ENCODE data around the gene NOL11. TPM values are rescaled to one million over a fixed set of nuclear protein-coding genes. Genes with fewer than 3 reads are reported as not detected.

The NOL11 gene
- total and polyA plus RNA-seq, 12 donors, result 18.3 to 67.8 (median 33.1) TPM

GRCh38 chr17:67765623-67766022 lies 47.9 kb downstream of the NOL11 start:
- WGBS, 4 donors, result 74 to 80% (median 75%) methylated on average over 2 of the region's 2 CpGs
- no peak overlapping the region for H3K27ac ChIP-seq
- no peaks in the 10 kb centered on the region for H3K4me1 ChIP-seq (replicated peaks in 1 of 2)
- no peaks in the 10 kb centered on the region for H3K27me3 ChIP-seq
- no peak overlapping the region for H3K4me3 ChIP-seq
- DNase-seq, result no peak
- H3K9me3 ChIP-seq (replicated peaks in 1 of 3), result no peaks in the 10 kb centered on the region
- intact Hi-C loops (cut with DNase I), result no loop called here
- TF ChIP-seq, protein P1, sequence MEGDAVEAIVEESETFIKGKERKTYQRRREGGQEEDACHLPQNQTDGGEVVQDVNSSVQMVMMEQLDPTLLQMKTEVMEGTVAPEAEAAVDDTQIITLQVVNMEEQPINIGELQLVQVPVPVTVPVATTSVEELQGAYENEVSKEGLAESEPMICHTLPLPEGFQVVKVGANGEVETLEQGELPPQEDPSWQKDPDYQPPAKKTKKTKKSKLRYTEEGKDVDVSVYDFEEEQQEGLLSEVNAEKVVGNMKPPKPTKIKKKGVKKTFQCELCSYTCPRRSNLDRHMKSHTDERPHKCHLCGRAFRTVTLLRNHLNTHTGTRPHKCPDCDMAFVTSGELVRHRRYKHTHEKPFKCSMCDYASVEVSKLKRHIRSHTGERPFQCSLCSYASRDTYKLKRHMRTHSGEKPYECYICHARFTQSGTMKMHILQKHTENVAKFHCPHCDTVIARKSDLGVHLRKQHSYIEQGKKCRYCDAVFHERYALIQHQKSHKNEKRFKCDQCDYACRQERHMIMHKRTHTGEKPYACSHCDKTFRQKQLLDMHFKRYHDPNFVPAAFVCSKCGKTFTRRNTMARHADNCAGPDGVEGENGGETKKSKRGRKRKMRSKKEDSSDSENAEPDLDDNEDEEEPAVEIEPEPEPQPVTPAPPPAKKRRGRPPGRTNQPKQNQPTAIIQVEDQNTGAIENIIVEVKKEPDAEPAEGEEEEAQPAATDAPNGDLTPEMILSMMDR (IDR thresholded peaks at IDR 0.05), result no peak
- no peak for TF ChIP-seq POLR2A (IDR thresholded peaks at IDR 0.05)
- no peaks in the 10 kb centered on the region for H3K36me3 ChIP-seq (replicated peaks in 1 of 2)

DNA sequence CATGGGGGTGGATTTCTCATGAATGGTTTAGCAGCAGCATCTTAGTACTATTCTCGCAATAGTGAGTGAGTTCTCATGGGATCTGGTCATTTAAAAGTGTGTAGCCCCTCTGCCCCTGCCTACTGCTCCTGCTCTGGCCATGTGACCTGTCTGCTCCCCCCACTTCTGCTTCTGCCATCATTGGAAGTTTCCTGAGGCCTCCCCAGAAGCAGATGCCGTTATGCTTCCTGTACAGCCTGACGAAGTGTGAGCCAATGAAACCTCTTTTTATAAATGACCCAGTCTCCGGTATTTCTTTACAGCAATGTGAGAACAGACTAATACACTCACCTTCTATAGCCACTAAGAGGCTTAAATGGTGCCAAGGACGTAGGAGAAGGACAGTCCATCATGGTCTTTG lies 51.5 kb downstream of the NOL11 start:
- no peak for TF ChIP-seq POLR2A (IDR thresholded peaks at IDR 0.05)
- TF ChIP-seq, protein P1 (IDR thresholded peaks at IDR 0.05), result no peak
- H3K27me3 ChIP-seq, result no peaks in the 10 kb centered on the region
- intact Hi-C loops (cut with DNase I), result no loop called here
- no peak overlapping the region for H3K27ac ChIP-seq
- no peaks in the 10 kb centered on the region for H3K4me1 ChIP-seq (replicated peaks in 1 of 2)
- no peaks in the 10 kb centered on the region for H3K9me3 ChIP-seq (replicated peaks in 1 of 3)
- H3K4me3 ChIP-seq, result no peak overlapping the region
- no peak for DNase-seq
- no peaks in the 10 kb centered on the region for H3K36me3 ChIP-seq (replicated peaks in 1 of 2)
- WGBS, 4 donors, result 62 to 75% (median 67%) methylated on average over 5 of the region's 5 CpGs

DNA sequence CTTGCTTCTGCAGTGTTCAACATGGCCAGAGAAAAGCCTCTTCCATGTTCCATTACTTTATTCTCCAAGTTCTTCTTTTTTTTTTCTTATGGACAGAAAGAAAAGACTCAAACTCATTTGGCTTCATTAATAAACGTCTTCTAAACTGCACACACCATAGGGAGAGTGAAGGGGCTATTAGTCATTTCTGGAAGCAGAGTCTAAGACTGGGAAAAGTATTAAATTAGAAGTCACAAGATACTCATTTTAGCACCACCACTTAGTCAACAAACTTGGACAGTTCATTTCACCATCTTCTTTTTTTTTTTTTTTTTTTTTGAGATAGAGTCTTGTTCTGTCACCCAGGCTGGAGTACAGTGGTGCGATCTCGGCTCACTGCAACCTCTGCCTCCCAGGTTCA lies 52.8 kb downstream of the NOL11 start:
- H3K27me3 ChIP-seq, result no peaks in the 10 kb centered on the region
- TF ChIP-seq, protein P1 (IDR thresholded peaks at IDR 0.05), result no peak
- TF ChIP-seq POLR2A (IDR thresholded peaks at IDR 0.05), result no peak
- 76 to 87% (median 86%) methylated on average over 3 of the region's 3 CpGs for WGBS, 4 donors

DNA sequence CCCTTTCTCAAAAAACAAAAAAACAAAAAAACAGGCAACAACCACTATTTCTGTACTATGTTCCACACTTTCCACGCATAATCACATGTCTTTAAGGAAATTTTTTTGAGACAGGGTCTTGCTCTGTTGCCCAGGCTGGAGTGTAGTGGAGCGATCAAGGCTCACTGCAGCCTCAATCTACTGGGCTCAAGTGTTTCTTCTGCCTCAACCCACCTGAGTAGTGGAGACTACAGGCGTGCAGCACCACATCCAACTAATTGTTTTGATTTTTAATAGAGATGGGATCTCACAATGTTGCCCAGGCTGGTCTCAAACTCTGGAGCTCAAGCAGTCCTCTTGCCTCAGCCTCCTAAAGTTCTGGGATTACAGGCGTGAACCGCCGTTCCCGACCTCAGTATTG lies 54.9 kb downstream of the NOL11 start:
- Histone ChIP-seq H3K9me3 (replicated peaks in 1 of 3) (no peaks in the 10 kb centered on the region), H3K4me1 (replicated peaks in 1 of 2) (no peaks in the 10 kb centered on the region), H3K27ac (no peak overlapping the region), H3K36me3 (replicated peaks in 1 of 2) (no peaks in the 10 kb centered on the region), H3K4me3 (no peak overlapping the region), H3K27me3 (no peaks in the 10 kb centered on the region)
- no peak for TF ChIP-seq POLR2A (IDR thresholded peaks at IDR 0.05)
- TF ChIP-seq, protein P1 (IDR thresholded peaks at IDR 0.05), result no peak
- DNase-seq, result no peak
- WGBS, 4 donors, result 84 to 93% (median 87%) methylated on average over 7 of the region's 7 CpGs
- intact Hi-C loops (cut with DNase I), result no loop called here

More for the DNA sequence above, 52.8 kb downstream of the NOL11 start:
- Histone ChIP-seq H3K36me3 (replicated peaks in 1 of 2) (no peaks in the 10 kb centered on the region), H3K27ac (no peak overlapping the region), H3K4me1 (replicated peaks in 1 of 2) (no peaks in the 10 kb centered on the region), H3K4me3 (no peak overlapping the region), H3K9me3 (replicated peaks in 1 of 3) (no peaks in the 10 kb centered on the region)
- no peak for DNase-seq
- intact Hi-C loops (cut with DNase I), result no loop called here
